GM12878 (cell line): ENCODE data around the gene TRHDE. TPM values are rescaled to one million over a fixed set of nuclear protein-coding genes. Genes with fewer than 3 reads are reported as not detected.

Source experiments
- ATAC-seq: fragments of 200-7000 bp; cut with Tn5 transposase; 3 replicates; pipeline ENCODE4 v1.9.1; 2020; ENCODE audit warnings: mild to moderate bottlenecking, moderate library complexity
- BruUV-seq: library from RNA; stranded (reverse); fragments of 400-500 nt; replicated peaks from 2 replicates; lab custom pipeline; 2021; lab: Mats Ljungman, UMichigan
- CTCF ChIA-PET: fragments of 300-600 bp; sonication (Branson Sonifier 250); formaldehyde crosslinking; extraction: SDS; loops from one replicate; lab custom pipeline; 2021; ENCODE audit warnings: inconsistent platforms; lab: Yijun Ruan, JAX
- POLR2A ChIA-PET: fragments of 350-600 bp; formaldehyde crosslinking; extraction: SDS; loops from one replicate; lab custom pipeline; 2021; ENCODE audit warnings: inconsistent platforms; lab: Charles Lee
- RAD21 ChIA-PET: fragments of 300-600 bp; sonication (Branson Sonifier 250); formaldehyde crosslinking; loops from one replicate; lab custom pipeline; 2023; ENCODE audit warnings: antibody characterized with exemption; ENCODE audit not compliant: unreplicated experiment; lab: Charles Lee
- SMC1A ChIA-PET: fragments of 300-600 bp; sonication (Branson Sonifier 250); formaldehyde crosslinking; loops from one replicate; lab custom pipeline; 2023; ENCODE audit not compliant: unreplicated experiment, uncharacterized antibody; lab: Charles Lee
- DNase-seq: peaks from one replicate; pipeline ENCODE4 v3.0.0-alpha.2; 2011; ENCODE audit warnings: low read depth, low spot score
- FAIRE-seq: peaks from 3 replicates; lab custom pipeline; 2011; peaks lifted over from hg19 to GRCh38; lab: Jason Lieb, UNC
- H2AFZ ChIP-seq: 2 replicates; pipeline ENCODE4 v1.6.0; 2011; ENCODE audit warnings: low read depth, low read length, control low read depth; ENCODE audit not compliant: control insufficient read depth
- H3K27ac ChIP-seq: 2 replicates; pipeline ENCODE4 v1.5.1; 2011; ENCODE audit warnings: control low read depth; ENCODE audit not compliant: control insufficient read depth, insufficient read depth
- H3K27me3 ChIP-seq, 2 experiments: replicated peaks in 1 of 2; 2 replicates each; pipeline versions ENCODE4 v1.6.0 to v1.6.1; 2011; ENCODE audit warnings: low read length in 1 of 2; ENCODE audit not compliant: control insufficient read depth in 2 of 2, insufficient read depth in 2 of 2
- H3K36me3 ChIP-seq, 2 experiments: 2 replicates each; pipeline ENCODE4 v1.5.1; 2011; ENCODE audit warnings: low read length in 1 of 2; ENCODE audit not compliant: control insufficient read depth in 2 of 2, insufficient read depth in 2 of 2
- H3K4me1 ChIP-seq: 2 replicates; pipeline ENCODE4 v1.6.1; 2011; ENCODE audit warnings: mild to moderate bottlenecking, low read length, moderate library complexity, mixed read lengths; ENCODE audit not compliant: control insufficient read depth, insufficient read depth
- H3K4me2 ChIP-seq: 2 replicates; pipeline ENCODE4 v1.6.0; 2011; ENCODE audit warnings: control low read depth; ENCODE audit not compliant: control insufficient read depth, insufficient read depth
- H3K4me3 ChIP-seq: fragments of 200-600 bp; sonication (generic); 2 replicates; pipeline ENCODE4 v1.5.1; 2016
- H3K79me2 ChIP-seq: 2 replicates; pipeline ENCODE4 v1.6.0; 2011; ENCODE audit warnings: low read length; ENCODE audit not compliant: control insufficient read depth, insufficient read depth
- H3K9ac ChIP-seq: 2 replicates; pipeline ENCODE4 v1.8.0; 2011; ENCODE audit warnings: low read length, control low read depth, mixed read lengths; ENCODE audit not compliant: control insufficient read depth, insufficient read depth
- H3K9me3 ChIP-seq: replicated peaks from 3 replicates; pipeline ENCODE4 v1.5.1; 2011; ENCODE audit warnings: mild to moderate bottlenecking, low read length; ENCODE audit not compliant: control insufficient read depth, insufficient read depth
- H4K20me1 ChIP-seq: 2 replicates; pipeline ENCODE4 v1.6.0; 2011; ENCODE audit not compliant: control insufficient read depth, insufficient read depth
- ASH2L ChIP-seq: fragments of 300-600, 200-600 bp; sonication (generic); IDR thresholded peaks from 2 replicates; pipeline ENCODE4 v1.6.1; 2017; ENCODE audit warnings: low read depth, mild to moderate bottlenecking, borderline replicate concordance
- BACH1 ChIP-seq: fragments of 450-650 bp; IDR thresholded peaks from 2 replicates; pipeline ENCODE4 v1.6.1; 2017; ENCODE audit warnings: mild to moderate bottlenecking, borderline replicate concordance
- BCL11A ChIP-seq: IDR thresholded peaks from 2 replicates; pipeline ENCODE4 v1.6.1; 2011; ENCODE audit warnings: low read depth, low read length
- BHLHE40 ChIP-seq, 2 experiments: fragments of 450-650 bp in 1 of 2; IDR thresholded peaks; 2 replicates each; pipeline ENCODE4 v1.6.1; 2011 to 2017; ENCODE audit warnings: low read depth in 2 of 2, borderline replicate concordance in 1 of 2, improper control_type of control experiment in 1 of 2, low read length in 1 of 2, mild to moderate bottlenecking in 1 of 2
- LARP7 ChIP-seq: fragments of 450-650 bp; IDR thresholded peaks from 2 replicates; pipeline ENCODE4 v1.6.1; 2017; ENCODE audit warnings: mild to moderate bottlenecking
- MYC ChIP-seq: IDR thresholded peaks from 2 replicates; pipeline ENCODE4 v1.6.1; 2011; ENCODE audit warnings: mild to moderate bottlenecking, low read length, moderate library complexity, inconsistent platforms; ENCODE audit not compliant: insufficient read depth, insufficient replicate concordance, insufficient read length, severe bottlenecking
- NBN ChIP-seq: fragments of 450-650 bp; IDR thresholded peaks from 2 replicates; pipeline ENCODE4 v1.6.1; 2016
- NR2F1 ChIP-seq: fragments of 450-650 bp; conservative IDR thresholded peaks from 2 replicates; pipeline ENCODE4 v1.6.1; 2017; ENCODE audit warnings: mild to moderate bottlenecking
- SIX5 ChIP-seq: IDR thresholded peaks from 2 replicates; pipeline ENCODE4 v1.6.1; 2011; ENCODE audit warnings: mild to moderate bottlenecking, low read depth, low read length, moderate library complexity; ENCODE audit not compliant: severe bottlenecking
- STAT1 ChIP-seq: fragments of 450-650 bp; conservative IDR thresholded peaks from 2 replicates; pipeline ENCODE4 v1.6.1; 2014; ENCODE audit warnings: antibody characterized with exemption, mild to moderate bottlenecking
- WRNIP1 ChIP-seq: IDR thresholded peaks from 2 replicates; pipeline ENCODE4 v1.6.1; 2011; ENCODE audit warnings: low read depth, low read length, improper control_type of control experiment, borderline replicate concordance
- WGBS: methylation state at CpG from one replicate; pipeline ENCODE4 v1.1.6; 2016; ENCODE audit warnings: low lambda C conversion rate; ENCODE audit not compliant: insufficient replicate concordance, insufficient coverage; ENCODE audit errors: missing lambda C conversion rate; 5-methylcytosine and 5-hydroxymethylcytosine counted together
- in situ Hi-C: fragments of 300-500 bp; cut with MboI; formaldehyde crosslinking; loops from 9 replicates; pipeline ENCODE4 v1.14.3; 2018; ENCODE audit warnings: mixed read lengths
- intact Hi-C: fragments of 100-400 bp; cut with micrococcal nuclease; formaldehyde crosslinking; loops from one replicate; pipeline ENCODE4 v1.14.2; 2022; ENCODE audit not compliant: unreplicated experiment
- polyA plus RNA-seq, 11 experiments: library from polyadenylated mRNA; depleted of rRNA in 4 of 11; unstranded in 6 of 11; stranded (reverse) in 5 of 11; fragments of >200 nt; fragmentation: Nextera tagmentation in 4 of 11; fragmentation: Illumina TruSeq in 1 of 11; extraction: Ambion mirVana in 4 of 11; extraction: Trizol in 1 of 11; gene quantifications; 1 replicate in 1 of 11; 2 replicates in 10 of 11; pipeline versions ENCODE4 v1.2.1 to v1.2.3, GENCODE V29; 2011 to 2016; ENCODE audit warnings: inconsistent platforms in 2 of 11, missing spikeins in 2 of 11, low read depth in 1 of 11
- total RNA-seq, 4 experiments: library from RNA; depleted of rRNA in 3 of 4; stranded (reverse); fragments of >200 nt in 3 of 4; fragmentation: Illumina TruSeq in 1 of 4; extraction: Trizol in 1 of 4; gene quantifications; 2 replicates each; pipeline versions ENCODE4 v1.2.1 to v1.2.3, GENCODE V29; 2013 to 2021

The TRHDE gene
- total and polyA plus RNA-seq, 10 of the 15 experiments (the other 5 are each of a cell fraction or from before 2014, with no cell fraction given): not detected

GRCh38 chr12:72289633-72290032, 17.5 kb downstream of the TRHDE start:
- Histone ChIP-seq H3K36me3 (no peaks in the 10 kb centered on the region), H3K9ac (no peak overlapping the region), H4K20me1 (no peaks in the 10 kb centered on the region), H3K27ac (no peak overlapping the region), H3K27me3 (no peaks in the 10 kb centered on the region), H3K79me2 (no peaks in the 10 kb centered on the region), H3K4me3 (no peak overlapping the region), H3K4me2 (no peak overlapping the region), H3K9me3 (no peaks in the 10 kb centered on the region), H2AFZ (no peak overlapping the region), H3K4me1 (no peaks in the 10 kb centered on the region)
- WGBS: 44% methylated on average over 2 of the region's 2 CpGs
- BruUV-seq: no TSS peak
- intact Hi-C loops (no loop called here), in situ Hi-C loops (loop anchor here (10.0 kb wide), 1 partner anchor 275 kb away; no protein-coding TSS in a partner anchor)
- SMC1A ChIA-PET: no interaction called here
- POLR2A ChIA-PET: no interaction called here
- no peak for DNase-seq
- ATAC-seq: no peak
- CTCF ChIA-PET: interaction anchor here (1.2 kb wide), 1 partner anchor 26 kb away, joined by 3 read pairs; no protein-coding TSS in a partner anchor
- RAD21 ChIA-PET: no interaction called here
- FAIRE-seq: no peak
- TF ChIP-seq ASH2L (no peak), BCL11A (no peak), BHLHE40 (IDR thresholded peaks at IDR 0.05; ENCODE audit: borderline replicate concordance in 1 of 2, low read depth in 2 of 2, low read length in 1 of 2) (no peak), LARP7 (no peak), MYC (no peak), WRNIP1 (no peak), STAT1 (no peak), NBN (no peak), SIX5 (no peak), NR2F1 (no peak), BACH1 (no peak)
